Pancreas (tissue), 10 donors: ENCODE measurements around the gene ADGRG4. TPM values are rescaled to one million over a fixed set of nuclear protein-coding genes. Genes with fewer than 3 reads are reported as not detected.

Experiments used
- ATAC-seq, 4 donors: fragments of 200-7000 bp; cut with Tn5 transposase; one replicate each; pipeline versions ENCODE4 v1.8.0 to v1.9.1; 2020; ENCODE audit warnings: mild to moderate bottlenecking in 4 of 4, moderate library complexity in 4 of 4
- DNase-seq, 6 donors: peaks; one replicate each; pipeline ENCODE4 v3.0.0-alpha.2; 2020
- FAIRE-seq: peaks from 2 replicates; lab custom pipeline; 2012; peaks lifted over from hg19 to GRCh38; lab: Jason Lieb, UNC
- H3K27ac ChIP-seq, 4 donors: fragments of 200-600 bp; sonication (generic); 1 replicate in 3 of 4; 2 replicates in 1 of 4; pipeline versions ENCODE4 v1.5.0 to v1.8.0; 2020
- H3K27me3 ChIP-seq, 4 donors: fragments of 200-600 bp; one replicate each; pipeline ENCODE4 v1.8.0; 2021
- H3K36me3 ChIP-seq, 3 donors: fragments of 200-600 bp; sonication (generic) in 1 of 3; one replicate each; pipeline versions ENCODE4 v1.5.0 to v1.8.0; 2020 to 2021
- H3K4me1 ChIP-seq, 3 donors: fragments of 200-600 bp; one replicate each; pipeline ENCODE4 v1.8.0; 2021
- H3K4me3 ChIP-seq, 4 donors: fragments of 200-600 bp; sonication (generic) in 2 of 4; one replicate each; pipeline versions ENCODE4 v1.5.0 to v1.8.0; 2020 to 2021
- H3K9me3 ChIP-seq, 4 donors: fragments of 200-600 bp; one replicate each; pipeline ENCODE4 v1.8.0; 2021
- CTCF ChIP-seq, 4 donors: fragments of 200-600 bp; sonication (generic) in 3 of 4; IDR thresholded peaks; one replicate each; pipeline versions ENCODE4 v1.5.0 to v1.8.0; 2021; ENCODE audit warnings: antibody characterized with exemption in 4 of 4
- WGBS, 2 donors: extraction: QIAGEN DNeasy Blood & Tissue Kit; methylation state at CpG; one replicate each; pipeline ENCODE4 v1.1.7; 2013; 5-methylcytosine and 5-hydroxymethylcytosine counted together
- intact Hi-C, 3 donors: fragments of 100-400 bp; cut with DNase I; formaldehyde crosslinking; loops; one replicate each; pipeline versions ENCODE4 v1.11.1 to v1.14.2; 2022
- polyA plus RNA-seq, 2 donors: library from polyadenylated mRNA; stranded (reverse); fragments of 200-250 nt; gene quantifications; one replicate each; pipeline ENCODE4 v1.2.3, GENCODE V29; 2013
- total RNA-seq, 6 donors: library from RNA; stranded (reverse); fragmentation: NEBNext Ultra II Directional in 4 of 6; extraction: Animal tissue kit (Norgen Biotek cat#: 25700) in 4 of 6; gene quantifications; one replicate each; pipeline versions ENCODE4 v1.2.1 to v1.2.4, GENCODE V29; 2021 to 2023
- donor health status: healthy with polysubstance abuse.
- donor health status: DM: no; HTN: no; CAD: no; lungs with moderate emphysema.
- donor health status: DM: no; HTN: no; CAD: no.
- donor health status: control.
- donor health status: control.
- donor health status: Bipolar disorder and iron deficiency.
- donor health status: DM: yes; HTN: yes; CAD: no.
- donor health status: DM: no; HTN: no; CAD: no.
- donor health status: DM: no; HTN: no; CAD: no.
- donor health status: DM: yes; HTN: yes; CAD: no.

Gene ADGRG4
- total and polyA plus RNA-seq, 8 donors, result 0.02 TPM; not detected in 7

GRCh38 chrX:136319600-136319999 lies 18.8 kb downstream of the ADGRG4 start:
- FAIRE-seq (no peak), ATAC-seq (no peak), DNase-seq (no peak)
- H3K27me3 ChIP-seq, result no peaks in the 10 kb centered on the region
- no peak overlapping the region for H3K27ac ChIP-seq
- intact Hi-C loops, result no loop called here
- no peaks in the 10 kb centered on the region for H3K36me3 ChIP-seq
- H3K4me1 ChIP-seq, result no peaks in the 10 kb centered on the region
- H3K9me3 ChIP-seq, result no peaks in the 10 kb centered on the region
- no peak overlapping the region for H3K4me3 ChIP-seq
- TF ChIP-seq CTCF (IDR thresholded peaks at IDR 0.05), result no peak

GRCh38 chrX:136321532-136321931 lies 20.8 kb downstream of the ADGRG4 start:
- ATAC-seq, result no peak
- H3K4me3 ChIP-seq, result no peak overlapping the region
- no peaks in the 10 kb centered on the region for H3K4me1 ChIP-seq
- H3K27me3 ChIP-seq, result no peaks in the 10 kb centered on the region
- FAIRE-seq, result no peak
- no peaks in the 10 kb centered on the region for H3K9me3 ChIP-seq
- no peak for TF ChIP-seq CTCF (IDR thresholded peaks at IDR 0.05)
- 59 to 64% methylated on average over 3 of the region's 3 CpGs for WGBS, 2 donors
- intact Hi-C loops, result no loop called here
- no peak for DNase-seq
- no peaks in the 10 kb centered on the region for H3K36me3 ChIP-seq
- no peak overlapping the region for H3K27ac ChIP-seq

- ATAC-seq, result no peak
- H3K9me3 ChIP-seq, result no peaks in the 10 kb centered on the region
Measured at GRCh38 chrX:136322064-136322463, 21.3 kb downstream of the ADGRG4 start.

GRCh38 chrX:136325377-136325776 lies 24.6 kb downstream of the ADGRG4 start:
- ATAC-seq (no peak), DNase-seq (no peak), FAIRE-seq (no peak)
- H3K4me3 ChIP-seq, result no peak overlapping the region
- no peak for TF ChIP-seq CTCF (IDR thresholded peaks at IDR 0.05)
- 77 to 85% methylated on average over 4 of the region's 4 CpGs for WGBS, 2 donors
- H3K27ac ChIP-seq, result no peak overlapping the region
- H3K27me3 ChIP-seq, result peaks cover 0 to 4% (median 0%) of the 10 kb centered on the region in 4 donors
- H3K4me1 ChIP-seq, result no peaks in the 10 kb centered on the region
- H3K9me3 ChIP-seq, result no peaks in the 10 kb centered on the region
- intact Hi-C loops, result no loop called here
- no peaks in the 10 kb centered on the region for H3K36me3 ChIP-seq

More at GRCh38 chrX:136322064-136322463, 21.3 kb downstream of the ADGRG4 start:
- Histone ChIP-seq H3K27ac (no peak overlapping the region), H3K36me3 (no peaks in the 10 kb centered on the region), H3K4me1 (no peaks in the 10 kb centered on the region), H3K27me3 (no peaks in the 10 kb centered on the region), H3K4me3 (no peak overlapping the region)
- no peak for DNase-seq
- intact Hi-C loops, result no loop called here
- WGBS, 2 donors, result 62 to 70% methylated on average over 2 of the region's 2 CpGs
- FAIRE-seq, result no peak
- no peak for TF ChIP-seq CTCF (IDR thresholded peaks at IDR 0.05)

GRCh38 chrX:136328933-136329332 lies 28.2 kb downstream of the ADGRG4 start:
- intact Hi-C loops, result no loop called here
- Histone ChIP-seq H3K9me3 (no peaks in the 10 kb centered on the region), H3K4me1 (no peaks in the 10 kb centered on the region), H3K4me3 (no peak overlapping the region), H3K27me3 (peaks cover 0 to 4% (median 0%) of the 10 kb centered on the region in 4 donors), H3K27ac (no peak overlapping the region), H3K36me3 (no peaks in the 10 kb centered on the region)
- WGBS, 2 donors, result 23 to 35% methylated on average over 2 of the region's 2 CpGs
- ATAC-seq (no peak), DNase-seq (no peak), FAIRE-seq (no peak)
- TF ChIP-seq CTCF (IDR thresholded peaks at IDR 0.05), result no peak
